Measurements from ENCODE around the gene PANX2.

- TF ChIP-seq CTCF (IDR thresholded peaks at IDR 0.05; ENCODE audit: low read length), result no peak
- no peak for TF ChIP-seq EZH2 (optimal IDR thresholded peaks at IDR 0.05; ENCODE audit: low read depth, low read length)
These were observed 15.0 kb downstream of the PANX2 start, which contains the start of gene TRABD for GRCh38 chr22:50185375-50186087.

All from MM.1S (cell line).